Measurements from ENCODE around the gene PPP2R2C. TPM values are rescaled to one million over a fixed set of nuclear protein-coding genes. Genes with fewer than 3 reads are reported as not detected.

The PPP2R2C gene
- total and polyA plus RNA-seq, 10 donors = 0.07 to 1.3 (median 0.23) TPM; not detected in 1

GRCh38 chr4:6346373-6347110, 125.9 kb downstream of the PPP2R2C start:
- no peak for DNase-seq
- intact Hi-C loops (cut with DNase I; ENCODE audit: low total_unique reads) = no loop called here
- WGBS, 5 donors = 78 to 88% (median 84%) methylated on average over 14 to 16 of the region's 16 CpGs

GRCh38 chr4:6345866-6346265, 126.5 kb downstream of the PPP2R2C start:
- TF ChIP-seq POLR2AphosphoS5 (IDR thresholded peaks at IDR 0.05) (no peak), POLR2A (IDR thresholded peaks at IDR 0.05) (no peak)
- TF ChIP-seq, protein P1, sequence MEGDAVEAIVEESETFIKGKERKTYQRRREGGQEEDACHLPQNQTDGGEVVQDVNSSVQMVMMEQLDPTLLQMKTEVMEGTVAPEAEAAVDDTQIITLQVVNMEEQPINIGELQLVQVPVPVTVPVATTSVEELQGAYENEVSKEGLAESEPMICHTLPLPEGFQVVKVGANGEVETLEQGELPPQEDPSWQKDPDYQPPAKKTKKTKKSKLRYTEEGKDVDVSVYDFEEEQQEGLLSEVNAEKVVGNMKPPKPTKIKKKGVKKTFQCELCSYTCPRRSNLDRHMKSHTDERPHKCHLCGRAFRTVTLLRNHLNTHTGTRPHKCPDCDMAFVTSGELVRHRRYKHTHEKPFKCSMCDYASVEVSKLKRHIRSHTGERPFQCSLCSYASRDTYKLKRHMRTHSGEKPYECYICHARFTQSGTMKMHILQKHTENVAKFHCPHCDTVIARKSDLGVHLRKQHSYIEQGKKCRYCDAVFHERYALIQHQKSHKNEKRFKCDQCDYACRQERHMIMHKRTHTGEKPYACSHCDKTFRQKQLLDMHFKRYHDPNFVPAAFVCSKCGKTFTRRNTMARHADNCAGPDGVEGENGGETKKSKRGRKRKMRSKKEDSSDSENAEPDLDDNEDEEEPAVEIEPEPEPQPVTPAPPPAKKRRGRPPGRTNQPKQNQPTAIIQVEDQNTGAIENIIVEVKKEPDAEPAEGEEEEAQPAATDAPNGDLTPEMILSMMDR (IDR thresholded peaks at IDR 0.05 in 8 of 11, conservative IDR thresholded peaks at IDR 0.05 in 3 of 11) = no peak
- intact Hi-C loops (cut with DNase I; ENCODE audit: low total_unique reads) = no loop called here
- DNase-seq = no peak
- H3K4me1 ChIP-seq = peaks cover 0 to 11% (median 0%) of the 10 kb centered on the region in 6 donors
- H3K27me3 ChIP-seq (replicated peaks in 1 of 7) = peaks cover 0 to 66% (median 4%) of the 10 kb centered on the region in 7 donors
- no peaks in the 10 kb centered on the region for H3K36me3 ChIP-seq
- H3K4me3 ChIP-seq = no peak overlapping the region
- H3K27ac ChIP-seq = no peak overlapping the region
- 73 to 84% (median 77%) methylated on average over 13 of the region's 13 CpGs for WGBS, 5 donors
- peaks cover 0 to 9% (median 0%) of the 10 kb centered on the region in 8 donors for H3K9me3 ChIP-seq

More at GRCh38 chr4:6346373-6347110, 125.9 kb downstream of the PPP2R2C start:
- Histone ChIP-seq H3K4me3 (no peak overlapping the region), H3K4me1 (peaks cover 0 to 11% (median 0%) of the 10 kb centered on the region in 6 donors), H3K9me3 (peaks cover 0 to 9% (median 0%) of the 10 kb centered on the region in 8 donors), H3K36me3 (no peaks in the 10 kb centered on the region), H3K27me3 (replicated peaks in 1 of 7) (peaks cover 0 to 64% (median 4%) of the 10 kb centered on the region in 7 donors), H3K27ac (no peak overlapping the region)
- TF ChIP-seq, protein P1 (IDR thresholded peaks at IDR 0.05 in 8 of 11, conservative IDR thresholded peaks at IDR 0.05 in 3 of 11) = no peak
- no peak for TF ChIP-seq POLR2A (IDR thresholded peaks at IDR 0.05)

DNA sequence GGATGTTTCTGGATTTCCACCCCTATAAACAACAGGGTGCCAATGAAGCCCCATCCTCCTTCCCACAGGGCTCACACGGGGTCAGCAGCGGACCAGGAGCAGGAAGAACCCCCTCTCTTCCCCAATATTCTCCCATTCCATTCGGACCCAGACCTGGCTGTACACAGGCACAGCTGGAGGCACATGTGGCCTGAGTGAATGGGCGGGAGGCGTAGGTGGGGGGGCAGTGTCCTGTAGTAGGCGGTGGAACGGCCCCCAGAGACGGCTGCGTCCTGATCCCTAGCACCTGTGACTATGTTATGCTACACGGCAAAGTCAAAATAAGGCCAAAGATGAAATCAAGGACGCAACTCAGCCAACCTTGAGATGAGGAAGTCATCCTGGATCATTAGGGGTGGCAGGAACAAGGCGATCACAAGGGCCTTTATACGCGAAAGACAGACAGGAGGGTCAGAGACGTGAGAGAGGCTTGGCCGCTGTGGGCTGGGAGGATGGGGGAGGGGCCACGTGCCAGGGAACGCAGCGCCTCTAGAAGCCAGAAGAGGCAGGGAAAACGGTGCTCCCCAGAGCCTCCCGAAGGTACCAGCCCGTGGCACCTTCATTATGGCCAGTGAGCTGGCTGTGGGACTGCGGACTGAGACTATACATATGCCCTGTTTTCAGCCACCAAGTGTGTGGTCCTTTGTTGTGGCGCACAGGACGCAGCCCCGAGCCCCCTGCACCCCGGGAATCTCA, 127.2 kb downstream of the PPP2R2C start:
- Histone ChIP-seq H3K36me3 (no peaks in the 10 kb centered on the region), H3K27ac (no peak overlapping the region), H3K4me3 (no peak overlapping the region), H3K27me3 (replicated peaks in 1 of 7) (peaks cover 0 to 66% (median 4%) of the 10 kb centered on the region in 7 donors), H3K9me3 (peaks cover 0 to 9% (median 0%) of the 10 kb centered on the region in 8 donors), H3K4me1 (peaks cover 0 to 11% (median 0%) of the 10 kb centered on the region in 6 donors)
- intact Hi-C loops (cut with DNase I; ENCODE audit: low total_unique reads) = no loop called here
- TF ChIP-seq POLR2AphosphoS5 (IDR thresholded peaks at IDR 0.05) (no peak), POLR2A (IDR thresholded peaks at IDR 0.05) (no peak)
- TF ChIP-seq, protein P1 (IDR thresholded peaks at IDR 0.05 in 8 of 11, conservative IDR thresholded peaks at IDR 0.05 in 3 of 11) = no peak
- peak; percentile 64 for DNase-seq
- WGBS, 5 donors = 64 to 77% (median 73%) methylated on average over 27 of the region's 27 CpGs

- peaks cover 0 to 9% (median 0%) of the 10 kb centered on the region in 8 donors for H3K9me3 ChIP-seq
- H3K4me3 ChIP-seq = no peak overlapping the region
- H3K27me3 ChIP-seq (replicated peaks in 1 of 7) = peaks cover 0 to 66% (median 10%) of the 10 kb centered on the region in 7 donors
- peak; percentile 59 for DNase-seq
- intact Hi-C loops (cut with DNase I; ENCODE audit: low total_unique reads) = no loop called here
- no peak overlapping the region for H3K27ac ChIP-seq
- no peaks in the 10 kb centered on the region for H3K36me3 ChIP-seq
- peaks cover 0 to 11% (median under 1%) of the 10 kb centered on the region in 6 donors for H3K4me1 ChIP-seq
- WGBS, 5 donors = 71 to 83% (median 78%) methylated on average over 8 to 11 of the region's 11 CpGs
- TF ChIP-seq POLR2AphosphoS5 (IDR thresholded peaks at IDR 0.05) (no peak), POLR2A (IDR thresholded peaks at IDR 0.05) (no peak)
- TF ChIP-seq, protein P1 (IDR thresholded peaks at IDR 0.05 in 8 of 11, conservative IDR thresholded peaks at IDR 0.05 in 3 of 11) = no peak
These were observed 128.4 kb downstream of the PPP2R2C start for GRCh38 chr4:6343939-6344408.
